GM12878 (cell line): ENCODE results near the gene PHC3. TPM values are rescaled to one million over a fixed set of nuclear protein-coding genes. Genes with fewer than 3 reads are reported as not detected.
A peak's percentile ranks its signal among the peaks of the same experiment; 100 is the strongest.

Experiments
- ATAC-seq: fragments of 200-7000 bp; cut with Tn5 transposase; 3 replicates; pipeline ENCODE4 v1.9.1; 2020; ENCODE audit warnings: mild to moderate bottlenecking, moderate library complexity
- BruUV-seq: library from RNA; stranded (reverse); fragments of 400-500 nt; replicated peaks from 2 replicates; lab custom pipeline; 2021; lab: Mats Ljungman, UMichigan
- CTCF ChIA-PET: fragments of 300-600 bp; sonication (Branson Sonifier 250); formaldehyde crosslinking; extraction: SDS; loops from one replicate; lab custom pipeline; 2021; ENCODE audit warnings: inconsistent platforms; lab: Yijun Ruan, JAX
- POLR2A ChIA-PET: fragments of 350-600 bp; formaldehyde crosslinking; extraction: SDS; loops from one replicate; lab custom pipeline; 2021; ENCODE audit warnings: inconsistent platforms; lab: Charles Lee
- RAD21 ChIA-PET: fragments of 300-600 bp; sonication (Branson Sonifier 250); formaldehyde crosslinking; loops from one replicate; lab custom pipeline; 2023; ENCODE audit warnings: antibody characterized with exemption; ENCODE audit not compliant: unreplicated experiment; lab: Charles Lee
- SMC1A ChIA-PET: fragments of 300-600 bp; sonication (Branson Sonifier 250); formaldehyde crosslinking; loops from one replicate; lab custom pipeline; 2023; ENCODE audit not compliant: unreplicated experiment, uncharacterized antibody; lab: Charles Lee
- DNase-seq: peaks from one replicate; pipeline ENCODE4 v3.0.0-alpha.2; 2011; ENCODE audit warnings: low read depth, low spot score
- FAIRE-seq: peaks from 3 replicates; lab custom pipeline; 2011; peaks lifted over from hg19 to GRCh38; lab: Jason Lieb, UNC
- H2AFZ ChIP-seq: 2 replicates; pipeline ENCODE4 v1.6.0; 2011; ENCODE audit warnings: low read depth, low read length, control low read depth; ENCODE audit not compliant: control insufficient read depth
- H3K27ac ChIP-seq: 2 replicates; pipeline ENCODE4 v1.5.1; 2011; ENCODE audit warnings: control low read depth; ENCODE audit not compliant: control insufficient read depth, insufficient read depth
- H3K27me3 ChIP-seq, 2 experiments: replicated peaks in 1 of 2; 2 replicates each; pipeline versions ENCODE4 v1.6.0 to v1.6.1; 2011; ENCODE audit warnings: low read length in 1 of 2; ENCODE audit not compliant: control insufficient read depth in 2 of 2, insufficient read depth in 2 of 2
- H3K36me3 ChIP-seq, 2 experiments: 2 replicates each; pipeline ENCODE4 v1.5.1; 2011; ENCODE audit warnings: low read length in 1 of 2; ENCODE audit not compliant: control insufficient read depth in 2 of 2, insufficient read depth in 2 of 2
- H3K4me1 ChIP-seq: 2 replicates; pipeline ENCODE4 v1.6.1; 2011; ENCODE audit warnings: mild to moderate bottlenecking, low read length, moderate library complexity, mixed read lengths; ENCODE audit not compliant: control insufficient read depth, insufficient read depth
- H3K4me2 ChIP-seq: 2 replicates; pipeline ENCODE4 v1.6.0; 2011; ENCODE audit warnings: control low read depth; ENCODE audit not compliant: control insufficient read depth, insufficient read depth
- H3K4me3 ChIP-seq: fragments of 200-600 bp; sonication (generic); 2 replicates; pipeline ENCODE4 v1.5.1; 2016
- H3K79me2 ChIP-seq: 2 replicates; pipeline ENCODE4 v1.6.0; 2011; ENCODE audit warnings: low read length; ENCODE audit not compliant: control insufficient read depth, insufficient read depth
- H3K9ac ChIP-seq: 2 replicates; pipeline ENCODE4 v1.8.0; 2011; ENCODE audit warnings: low read length, control low read depth, mixed read lengths; ENCODE audit not compliant: control insufficient read depth, insufficient read depth
- H3K9me3 ChIP-seq: replicated peaks from 3 replicates; pipeline ENCODE4 v1.5.1; 2011; ENCODE audit warnings: mild to moderate bottlenecking, low read length; ENCODE audit not compliant: control insufficient read depth, insufficient read depth
- H4K20me1 ChIP-seq: 2 replicates; pipeline ENCODE4 v1.6.0; 2011; ENCODE audit not compliant: control insufficient read depth, insufficient read depth
- EED ChIP-seq: sonication (generic); IDR thresholded peaks from 2 replicates; pipeline ENCODE4 v1.6.1; 2016; ENCODE audit warnings: antibody characterized with exemption, low read depth
- ESRRA ChIP-seq: IDR thresholded peaks from 2 replicates; pipeline ENCODE4 v1.6.1; 2012; ENCODE audit warnings: mild to moderate bottlenecking, low read length, improper control_type of control experiment
- EZH2 ChIP-seq: IDR thresholded peaks from 2 replicates; pipeline ENCODE4 v1.6.1; 2012; ENCODE audit warnings: low read depth, mild to moderate bottlenecking, control low read depth, inconsistent platforms, low read length, borderline replicate concordance; ENCODE audit not compliant: control insufficient read depth
- FOS ChIP-seq: IDR thresholded peaks from 3 replicates; pipeline ENCODE4 v1.6.1; 2011; ENCODE audit warnings: borderline replicate concordance; ENCODE audit not compliant: insufficient read length; ENCODE audit errors: extremely low read depth
- HDGF ChIP-seq: fragments of 450-650 bp; IDR thresholded peaks from 2 replicates; pipeline ENCODE4 v1.6.1; 2016; ENCODE audit warnings: antibody characterized with exemption
- IKZF1 ChIP-seq: fragments of 450-650 bp; conservative IDR thresholded peaks from 2 replicates; pipeline ENCODE4 v1.6.1; 2017; ENCODE audit warnings: antibody characterized with exemption, mild to moderate bottlenecking
- IRF4 ChIP-seq: IDR thresholded peaks from 2 replicates; pipeline ENCODE4 v1.6.1; 2011; ENCODE audit warnings: low read depth, low read length
- MYC ChIP-seq: IDR thresholded peaks from 2 replicates; pipeline ENCODE4 v1.6.1; 2011; ENCODE audit warnings: mild to moderate bottlenecking, low read length, moderate library complexity, inconsistent platforms; ENCODE audit not compliant: insufficient read depth, insufficient replicate concordance, insufficient read length, severe bottlenecking
- NFYA ChIP-seq: IDR thresholded peaks from 2 replicates; pipeline ENCODE4 v1.6.1; 2011; ENCODE audit warnings: low read depth, mild to moderate bottlenecking, low read length, improper control_type of control experiment, borderline replicate concordance
- POLR2AphosphoS2 ChIP-seq: IDR thresholded peaks from 2 replicates; pipeline ENCODE4 v1.6.1; 2011; ENCODE audit warnings: low read depth, mild to moderate bottlenecking, low read length, improper control_type of control experiment, moderate library complexity
- RAD51 ChIP-seq: fragments of 450-650 bp; IDR thresholded peaks from 2 replicates; pipeline ENCODE4 v1.6.1; 2016; ENCODE audit warnings: moderate library complexity, mild to moderate bottlenecking, inconsistent platforms
- SP1 ChIP-seq: IDR thresholded peaks from one replicate; pipeline ENCODE4 v1.6.1; 2011; ENCODE audit warnings: low read depth, low read length
- YY1 ChIP-seq: IDR thresholded peaks from 2 replicates; pipeline ENCODE4 v1.6.1; 2011; ENCODE audit warnings: low read depth, mild to moderate bottlenecking, low read length
- ZNF217 ChIP-seq: fragments of 450-650 bp; IDR thresholded peaks from 2 replicates; pipeline ENCODE4 v1.6.1; 2017; ENCODE audit warnings: antibody characterized with exemption, mild to moderate bottlenecking
- in situ Hi-C: fragments of 300-500 bp; cut with MboI; formaldehyde crosslinking; loops from 9 replicates; pipeline ENCODE4 v1.14.3; 2018; ENCODE audit warnings: mixed read lengths
- intact Hi-C: fragments of 100-400 bp; cut with micrococcal nuclease; formaldehyde crosslinking; loops from one replicate; pipeline ENCODE4 v1.14.2; 2022; ENCODE audit not compliant: unreplicated experiment
- polyA plus RNA-seq, 11 experiments: library from polyadenylated mRNA; depleted of rRNA in 4 of 11; unstranded in 6 of 11; stranded (reverse) in 5 of 11; fragments of >200 nt; fragmentation: Nextera tagmentation in 4 of 11; fragmentation: Illumina TruSeq in 1 of 11; extraction: Ambion mirVana in 4 of 11; extraction: Trizol in 1 of 11; gene quantifications; 1 replicate in 1 of 11; 2 replicates in 10 of 11; pipeline versions ENCODE4 v1.2.1 to v1.2.3, GENCODE V29; 2011 to 2016; ENCODE audit warnings: inconsistent platforms in 2 of 11, missing spikeins in 2 of 11, low read depth in 1 of 11
- total RNA-seq, 4 experiments: library from RNA; depleted of rRNA in 3 of 4; stranded (reverse); fragments of >200 nt in 3 of 4; fragmentation: Illumina TruSeq in 1 of 4; extraction: Trizol in 1 of 4; gene quantifications; 2 replicates each; pipeline versions ENCODE4 v1.2.1 to v1.2.3, GENCODE V29; 2013 to 2021
- TF ChIP-seq, protein P1 (sequence below): fragments of 450-650 bp; IDR thresholded peaks from 2 replicates; pipeline ENCODE4 v1.6.1; 2017; ENCODE audit warnings: low read depth, mild to moderate bottlenecking, moderate library complexity
- TF ChIP-seq, protein P2 (sequence below): fragments of 150-350 bp; IDR thresholded peaks from 2 replicates; pipeline ENCODE4 v1.6.1; 2014; ENCODE audit warnings: mild to moderate bottlenecking, low read depth, low read length
- TF ChIP-seq, protein P3 (sequence below): IDR thresholded peaks from 2 replicates; pipeline ENCODE4 v1.6.1; 2011; ENCODE audit warnings: low read depth, mild to moderate bottlenecking, low read length, moderate library complexity, borderline replicate concordance; ENCODE audit errors: extremely low read depth
- TF ChIP-seq, protein P4 (sequence below): IDR thresholded peaks from 2 replicates; pipeline ENCODE4 v1.6.1; 2012; ENCODE audit warnings: low read depth, low read length, improper control_type of control experiment

Gene PHC3
- total and polyA plus RNA-seq, 10 of the 15 experiments (the other 5 are each of a cell fraction or from before 2014, with no cell fraction given), result 3.3 to 62.3 (median 22.1) TPM

DNA sequence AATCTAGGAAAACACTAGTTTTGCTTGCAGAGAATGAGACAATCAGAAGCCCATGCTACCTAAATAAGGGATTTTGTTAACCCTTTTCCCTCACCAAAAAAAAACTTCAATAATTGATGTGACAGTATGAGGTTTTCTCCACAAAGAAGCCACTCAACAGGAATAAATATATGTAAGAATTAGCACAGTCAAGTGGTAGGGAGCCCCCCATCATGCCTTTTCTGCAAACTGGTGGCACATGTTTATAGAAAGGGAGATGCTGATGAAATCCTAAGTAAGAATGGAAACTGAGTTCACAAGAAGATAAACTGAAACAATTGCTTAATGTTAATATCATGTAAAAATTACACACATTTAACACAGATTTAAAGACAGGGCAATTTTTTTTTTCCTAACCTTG is 51.0 kb downstream of the PHC3 start:
- TF ChIP-seq ESRRA (no peak), FOS (no peak), SP1 (no peak), HDGF (no peak), EED (no peak), IRF4 (no peak), NFYA (no peak), MYC (no peak), IKZF1 (no peak), EZH2 (no peak), YY1 (no peak), RAD51 (no peak), ZNF217 (no peak), POLR2AphosphoS2 (no peak)
- TF ChIP-seq, protein P1, sequence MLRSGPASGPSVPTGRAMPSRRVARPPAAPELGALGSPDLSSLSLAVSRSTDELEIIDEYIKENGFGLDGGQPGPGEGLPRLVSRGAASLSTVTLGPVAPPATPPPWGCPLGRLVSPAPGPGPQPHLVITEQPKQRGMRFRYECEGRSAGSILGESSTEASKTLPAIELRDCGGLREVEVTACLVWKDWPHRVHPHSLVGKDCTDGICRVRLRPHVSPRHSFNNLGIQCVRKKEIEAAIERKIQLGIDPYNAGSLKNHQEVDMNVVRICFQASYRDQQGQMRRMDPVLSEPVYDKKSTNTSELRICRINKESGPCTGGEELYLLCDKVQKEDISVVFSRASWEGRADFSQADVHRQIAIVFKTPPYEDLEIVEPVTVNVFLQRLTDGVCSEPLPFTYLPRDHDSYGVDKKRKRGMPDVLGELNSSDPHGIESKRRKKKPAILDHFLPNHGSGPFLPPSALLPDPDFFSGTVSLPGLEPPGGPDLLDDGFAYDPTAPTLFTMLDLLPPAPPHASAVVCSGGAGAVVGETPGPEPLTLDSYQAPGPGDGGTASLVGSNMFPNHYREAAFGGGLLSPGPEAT, result no peak
- TF ChIP-seq, protein P2, sequence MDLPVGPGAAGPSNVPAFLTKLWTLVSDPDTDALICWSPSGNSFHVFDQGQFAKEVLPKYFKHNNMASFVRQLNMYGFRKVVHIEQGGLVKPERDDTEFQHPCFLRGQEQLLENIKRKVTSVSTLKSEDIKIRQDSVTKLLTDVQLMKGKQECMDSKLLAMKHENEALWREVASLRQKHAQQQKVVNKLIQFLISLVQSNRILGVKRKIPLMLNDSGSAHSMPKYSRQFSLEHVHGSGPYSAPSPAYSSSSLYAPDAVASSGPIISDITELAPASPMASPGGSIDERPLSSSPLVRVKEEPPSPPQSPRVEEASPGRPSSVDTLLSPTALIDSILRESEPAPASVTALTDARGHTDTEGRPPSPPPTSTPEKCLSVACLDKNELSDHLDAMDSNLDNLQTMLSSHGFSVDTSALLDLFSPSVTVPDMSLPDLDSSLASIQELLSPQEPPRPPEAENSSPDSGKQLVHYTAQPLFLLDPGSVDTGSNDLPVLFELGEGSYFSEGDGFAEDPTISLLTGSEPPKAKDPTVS, result no peak
- TF ChIP-seq, protein P3, sequence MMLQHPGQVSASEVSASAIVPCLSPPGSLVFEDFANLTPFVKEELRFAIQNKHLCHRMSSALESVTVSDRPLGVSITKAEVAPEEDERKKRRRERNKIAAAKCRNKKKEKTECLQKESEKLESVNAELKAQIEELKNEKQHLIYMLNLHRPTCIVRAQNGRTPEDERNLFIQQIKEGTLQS, result no peak
- TF ChIP-seq, protein P4, sequence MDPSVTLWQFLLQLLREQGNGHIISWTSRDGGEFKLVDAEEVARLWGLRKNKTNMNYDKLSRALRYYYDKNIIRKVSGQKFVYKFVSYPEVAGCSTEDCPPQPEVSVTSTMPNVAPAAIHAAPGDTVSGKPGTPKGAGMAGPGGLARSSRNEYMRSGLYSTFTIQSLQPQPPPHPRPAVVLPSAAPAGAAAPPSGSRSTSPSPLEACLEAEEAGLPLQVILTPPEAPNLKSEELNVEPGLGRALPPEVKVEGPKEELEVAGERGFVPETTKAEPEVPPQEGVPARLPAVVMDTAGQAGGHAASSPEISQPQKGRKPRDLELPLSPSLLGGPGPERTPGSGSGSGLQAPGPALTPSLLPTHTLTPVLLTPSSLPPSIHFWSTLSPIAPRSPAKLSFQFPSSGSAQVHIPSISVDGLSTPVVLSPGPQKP, result no peak
- DNase-seq (no peak), ATAC-seq (no peak), FAIRE-seq (no peak)
- RAD21 ChIA-PET, result interaction anchor here (0.6 kb wide), 1 partner anchor 8 kb away, joined by 3 read pairs; no protein-coding TSS in a partner anchor
- H4K20me1 ChIP-seq, result no peaks in the 10 kb centered on the region
- in situ Hi-C loops (no loop called here), intact Hi-C loops (no loop called here)
- H3K27ac ChIP-seq, result 0 out of 2 replicates have a peak overlapping the region, but pooled peaks have one; percentile 55
- H3K4me3 ChIP-seq, result no peak overlapping the region
- H3K4me2 ChIP-seq, result no peak overlapping the region
- H3K9ac ChIP-seq, result no peak overlapping the region
- peaks cover 27% of the 10 kb centered on the region for H3K4me1 ChIP-seq
- peaks cover 19% of the 10 kb centered on the region for H3K79me2 ChIP-seq
- H3K36me3 ChIP-seq, result peaks cover 2 to 27% of the 10 kb centered on the region in 2 experiments
- CTCF ChIA-PET, result no interaction called here
- no peaks in the 10 kb centered on the region for H3K27me3 ChIP-seq
- no peak overlapping the region for H2AFZ ChIP-seq
- peaks cover 9% of the 10 kb centered on the region for H3K9me3 ChIP-seq
- POLR2A ChIA-PET, result no interaction called here
- no TSS peak for BruUV-seq
- SMC1A ChIA-PET, result no interaction called here
